ENCODE results near the gene USH2A. TPM values are rescaled to one million over a fixed set of nuclear protein-coding genes. Genes with fewer than 3 reads are reported as not detected.

USH2A gene
- total RNA-seq, 1 donor from 2014 or later: 0.55 TPM

DNA sequence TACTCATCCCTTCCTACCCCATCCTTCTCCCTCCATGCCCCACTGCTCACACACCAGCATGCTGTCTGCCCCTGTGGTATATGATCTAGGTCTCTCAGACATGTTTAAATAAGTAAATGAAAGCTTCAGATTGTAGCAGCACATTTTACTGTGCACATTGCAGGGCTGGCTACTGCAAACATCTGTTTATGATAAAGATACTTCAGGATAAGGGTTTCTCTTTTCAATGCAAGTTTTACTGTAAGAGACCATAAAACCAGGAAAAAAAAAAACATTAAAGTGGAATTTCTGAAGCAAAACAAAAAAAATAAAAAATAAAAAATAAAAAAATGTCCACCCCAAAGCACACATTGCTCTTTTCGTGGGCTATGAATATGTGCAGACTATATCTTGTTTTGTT, 184.4 kb downstream of the USH2A start:
- Mint-ChIP-seq H3K27ac (no peak overlapping the region), H3K4me3 (ENCODE audit: low read depth) (no peak overlapping the region), H3K9me3 (ENCODE audit: low read depth) (no peaks in the 10 kb centered on the region), H3K36me3 (ENCODE audit: insufficient read depth) (no peaks in the 10 kb centered on the region), H3K27me3 (no peaks in the 10 kb centered on the region), H3K4me1 (ENCODE audit: low read depth) (peaks cover 3% of the 10 kb centered on the region)
- DNase-seq (ENCODE audit: low spot score, unreplicated experiment): no peak
- TF ChIP-seq, protein P1, sequence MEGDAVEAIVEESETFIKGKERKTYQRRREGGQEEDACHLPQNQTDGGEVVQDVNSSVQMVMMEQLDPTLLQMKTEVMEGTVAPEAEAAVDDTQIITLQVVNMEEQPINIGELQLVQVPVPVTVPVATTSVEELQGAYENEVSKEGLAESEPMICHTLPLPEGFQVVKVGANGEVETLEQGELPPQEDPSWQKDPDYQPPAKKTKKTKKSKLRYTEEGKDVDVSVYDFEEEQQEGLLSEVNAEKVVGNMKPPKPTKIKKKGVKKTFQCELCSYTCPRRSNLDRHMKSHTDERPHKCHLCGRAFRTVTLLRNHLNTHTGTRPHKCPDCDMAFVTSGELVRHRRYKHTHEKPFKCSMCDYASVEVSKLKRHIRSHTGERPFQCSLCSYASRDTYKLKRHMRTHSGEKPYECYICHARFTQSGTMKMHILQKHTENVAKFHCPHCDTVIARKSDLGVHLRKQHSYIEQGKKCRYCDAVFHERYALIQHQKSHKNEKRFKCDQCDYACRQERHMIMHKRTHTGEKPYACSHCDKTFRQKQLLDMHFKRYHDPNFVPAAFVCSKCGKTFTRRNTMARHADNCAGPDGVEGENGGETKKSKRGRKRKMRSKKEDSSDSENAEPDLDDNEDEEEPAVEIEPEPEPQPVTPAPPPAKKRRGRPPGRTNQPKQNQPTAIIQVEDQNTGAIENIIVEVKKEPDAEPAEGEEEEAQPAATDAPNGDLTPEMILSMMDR (IDR thresholded peaks at IDR 0.05; ENCODE audit: unreplicated experiment): no peak

DNA sequence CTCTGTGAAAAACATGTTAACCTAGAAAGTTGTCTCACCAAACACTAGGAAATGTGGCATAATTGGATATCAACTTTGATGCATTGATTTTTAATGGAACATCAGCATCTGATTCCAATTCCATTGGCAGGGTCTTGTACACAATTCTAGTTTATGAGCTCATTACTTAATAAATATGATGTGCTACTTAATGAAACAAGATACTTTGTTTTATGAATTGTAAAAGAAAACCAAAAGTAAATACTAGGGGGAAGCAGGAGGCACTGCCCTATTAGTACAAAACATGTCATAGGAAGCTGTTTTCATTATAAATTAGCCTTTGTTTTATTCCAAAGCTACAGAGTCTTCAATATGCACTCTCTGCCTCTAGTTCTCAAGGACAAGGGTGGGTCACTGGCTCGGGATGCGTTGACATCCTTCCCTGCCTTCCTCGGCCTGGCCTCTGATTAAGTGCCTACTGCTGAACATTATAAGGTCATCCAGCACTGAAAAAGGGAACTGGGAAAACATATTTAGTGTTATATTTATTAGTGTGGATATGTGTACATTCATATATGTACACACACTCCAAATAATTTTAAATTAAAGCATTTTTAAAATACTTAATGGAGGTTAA, 185.2 kb downstream of the USH2A start:
- Mint-ChIP-seq H3K4me1 (ENCODE audit: low read depth) (peaks cover 3% of the 10 kb centered on the region), H3K27me3 (no peaks in the 10 kb centered on the region), H3K36me3 (ENCODE audit: insufficient read depth) (no peaks in the 10 kb centered on the region), H3K4me3 (ENCODE audit: low read depth) (no peak overlapping the region), H3K9me3 (ENCODE audit: low read depth) (no peaks in the 10 kb centered on the region), H3K27ac (no peak overlapping the region)
- no peak for DNase-seq (ENCODE audit: low spot score, unreplicated experiment)
- TF ChIP-seq, protein P1 (IDR thresholded peaks at IDR 0.05; ENCODE audit: unreplicated experiment): no peak

DNA sequence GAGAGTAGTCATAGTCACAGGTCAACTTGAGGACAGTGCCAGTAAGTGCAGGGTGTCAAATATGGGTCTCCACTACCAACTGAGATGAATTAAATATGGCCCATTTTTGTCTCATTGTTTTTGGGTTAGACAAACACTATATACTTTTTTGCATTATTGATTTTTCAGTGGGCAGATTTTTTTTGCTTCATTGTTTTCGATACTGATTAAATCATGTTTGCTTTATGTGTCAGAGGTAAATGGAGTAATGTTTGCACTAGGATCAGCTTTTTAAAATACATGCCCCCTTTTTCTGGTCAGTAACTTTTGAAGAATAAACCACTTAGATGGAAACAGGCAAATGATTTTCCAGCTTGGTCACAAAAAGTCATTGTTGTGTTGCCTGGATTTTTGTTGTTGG, 199.0 kb downstream of the USH2A start:
- peak overlapping the region; percentile 32 for H3K27ac Mint-ChIP-seq
- peaks cover 22% of the 10 kb centered on the region for H3K4me1 Mint-ChIP-seq (ENCODE audit: low read depth)
- peaks cover 25% of the 10 kb centered on the region for H3K9me3 Mint-ChIP-seq (ENCODE audit: low read depth)
- H3K27me3 Mint-ChIP-seq: no peaks in the 10 kb centered on the region
- TF ChIP-seq, protein P1 (IDR thresholded peaks at IDR 0.05; ENCODE audit: unreplicated experiment): no peak
- no peak for DNase-seq (ENCODE audit: low spot score, unreplicated experiment)
- H3K36me3 Mint-ChIP-seq (ENCODE audit: insufficient read depth): peaks cover 4% of the 10 kb centered on the region
- no peak overlapping the region for H3K4me3 Mint-ChIP-seq (ENCODE audit: low read depth)

DNA sequence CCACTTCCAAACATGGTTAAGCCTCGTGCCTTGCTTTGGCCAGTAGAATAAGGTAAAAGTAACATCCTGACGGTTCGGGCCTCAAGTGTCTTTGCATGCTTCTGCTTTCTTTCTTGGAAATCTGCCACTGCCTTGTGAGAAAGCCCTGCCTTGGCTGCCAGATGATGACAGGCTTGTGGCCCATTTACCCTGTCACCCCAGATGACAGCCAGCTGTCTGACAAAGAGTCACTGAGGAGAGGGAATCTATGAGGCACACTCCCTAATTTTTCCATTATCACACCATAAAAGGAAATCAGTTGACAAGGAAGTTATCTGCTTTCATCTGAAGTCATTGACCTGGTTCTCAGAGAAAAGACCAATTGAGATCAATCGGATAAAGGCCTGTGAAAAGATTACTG, 199.8 kb downstream of the USH2A start:
- Mint-ChIP-seq H3K9me3 (ENCODE audit: low read depth) (peaks cover 25% of the 10 kb centered on the region), H3K27me3 (no peaks in the 10 kb centered on the region), H3K4me3 (ENCODE audit: low read depth) (no peak overlapping the region), H3K4me1 (ENCODE audit: low read depth) (peaks cover 22% of the 10 kb centered on the region), H3K36me3 (ENCODE audit: insufficient read depth) (peaks cover 4% of the 10 kb centered on the region), H3K27ac (peak overlapping the region; percentile 46)
- TF ChIP-seq, protein P1 (IDR thresholded peaks at IDR 0.05; ENCODE audit: unreplicated experiment): no peak
- no peak for DNase-seq (ENCODE audit: low spot score, unreplicated experiment)

DNA sequence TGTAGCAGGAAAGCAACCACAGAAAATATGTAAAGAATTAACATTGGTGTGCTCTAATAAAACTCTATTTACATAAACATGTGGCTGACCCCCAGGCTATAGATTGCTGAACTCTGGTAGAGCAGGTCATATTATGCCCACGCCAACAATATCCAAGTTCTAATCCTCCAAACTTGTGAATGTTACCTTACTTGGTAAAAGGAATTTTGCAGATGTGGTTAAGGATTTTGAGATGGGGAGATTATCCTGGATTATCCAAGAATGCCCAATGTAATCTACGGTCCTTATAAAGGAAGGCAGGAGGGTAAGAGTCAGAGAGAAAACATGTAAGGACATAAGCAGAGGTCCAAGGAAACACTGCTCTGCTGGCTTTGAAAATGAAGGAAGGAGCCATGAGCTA, 201.0 kb downstream of the USH2A start:
- Mint-ChIP-seq H3K9me3 (ENCODE audit: low read depth) (peaks cover 16% of the 10 kb centered on the region), H3K27me3 (no peaks in the 10 kb centered on the region), H3K4me1 (ENCODE audit: low read depth) (peaks cover 22% of the 10 kb centered on the region), H3K36me3 (ENCODE audit: insufficient read depth) (peaks cover 3% of the 10 kb centered on the region), H3K27ac (no peak overlapping the region), H3K4me3 (ENCODE audit: low read depth) (no peak overlapping the region)
- TF ChIP-seq, protein P1 (IDR thresholded peaks at IDR 0.05; ENCODE audit: unreplicated experiment): no peak
- no peak for DNase-seq (ENCODE audit: low spot score, unreplicated experiment)
